Measurements from ENCODE around the gene CROT. TPM values are rescaled to one million over a fixed set of nuclear protein-coding genes. Genes with fewer than 3 reads are reported as not detected.

Gene CROT
- polyA plus RNA-seq, 1 donor from 2014 or later: 2.7 TPM

DNA sequence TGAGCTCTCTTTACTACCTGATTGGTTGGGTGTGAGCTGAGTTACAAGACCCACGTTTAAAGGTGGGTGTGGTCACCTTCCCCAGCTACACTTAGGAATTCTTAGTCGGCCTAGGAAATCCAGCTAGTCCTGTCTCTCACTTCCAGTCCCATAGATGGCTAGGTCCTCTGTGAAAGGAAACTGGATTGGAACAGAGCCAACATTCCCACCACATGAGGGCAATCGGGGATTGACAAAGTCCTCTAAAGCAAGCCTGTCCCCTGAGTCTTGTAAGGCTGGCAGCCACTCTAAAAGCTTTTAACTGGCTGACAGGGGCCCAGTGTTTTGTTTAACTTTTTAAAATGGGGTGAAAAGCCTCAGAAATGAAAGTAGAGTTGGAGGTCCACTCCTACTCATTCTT is 15.1 kb upstream of the CROT start:
- peaks cover 10 to 36% (median 13%) of the 10 kb centered on the region in 3 donors for H3K9me3 Mint-ChIP-seq
- no peak overlapping the region for H3K4me3 Mint-ChIP-seq
- no peak overlapping the region for H3K27ac Mint-ChIP-seq
- H3K36me3 Mint-ChIP-seq: peaks cover 24% of the 10 kb centered on the region
- H3K4me1 Mint-ChIP-seq: peaks cover 0 to 5% (median 0%) of the 10 kb centered on the region in 3 donors
- no peaks in the 10 kb centered on the region for H3K27me3 Mint-ChIP-seq

DNA sequence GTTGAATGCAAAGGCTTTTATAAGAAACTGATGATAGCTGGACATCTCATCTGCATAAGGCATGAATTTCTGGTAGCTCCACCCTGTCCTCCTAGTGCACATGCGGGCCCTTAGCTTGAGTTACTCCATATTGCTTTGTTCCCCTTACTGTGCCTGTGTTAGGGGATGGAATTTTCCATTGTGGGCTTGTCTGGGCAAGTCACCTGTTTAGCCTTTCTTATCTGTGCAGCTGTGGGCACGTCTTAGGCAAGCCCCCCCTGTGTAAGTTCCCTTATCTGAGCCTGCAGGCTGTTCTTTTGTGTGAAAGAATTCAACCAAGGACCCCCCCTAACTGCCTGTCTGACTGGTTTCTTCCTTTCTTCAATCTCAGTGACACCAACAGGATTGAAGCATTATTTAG is 14.5 kb upstream of the CROT start:
- Mint-ChIP-seq H3K4me1 (peaks cover 0 to 5% (median 0%) of the 10 kb centered on the region in 3 donors), H3K9me3 (peaks cover 10 to 32% (median 13%) of the 10 kb centered on the region in 3 donors), H3K36me3 (peaks cover 23% of the 10 kb centered on the region), H3K27ac (no peak overlapping the region), H3K4me3 (no peak overlapping the region), H3K27me3 (no peaks in the 10 kb centered on the region)

DNA sequence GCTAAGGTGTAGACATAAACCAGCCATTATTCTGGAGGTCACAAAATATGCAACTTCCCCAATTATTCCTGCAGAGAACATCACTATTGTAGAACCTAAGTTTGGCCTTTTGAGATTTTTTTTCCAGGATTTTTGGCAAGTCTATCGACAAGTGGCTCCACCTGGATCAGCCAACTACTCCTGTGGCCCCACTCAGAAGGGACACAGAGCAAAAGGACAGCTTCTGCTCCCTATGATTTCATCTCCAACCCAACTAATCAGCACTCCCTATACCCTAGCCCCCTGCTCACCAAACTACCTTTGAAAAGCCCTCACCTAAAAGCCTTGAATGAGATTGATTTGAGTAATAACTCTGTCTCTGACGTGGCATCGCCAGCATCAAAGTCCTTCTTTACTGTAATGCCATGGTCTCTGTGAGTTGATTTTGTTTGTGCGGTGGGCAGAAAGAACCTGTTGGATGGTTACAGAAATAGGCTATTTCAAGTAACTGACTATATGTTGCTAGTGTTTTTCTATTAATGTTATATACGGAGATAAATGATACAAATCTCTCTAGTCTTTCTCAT is 13.7 kb upstream of the CROT start:
- H3K27me3 Mint-ChIP-seq: no peaks in the 10 kb centered on the region
- peaks cover 20% of the 10 kb centered on the region for H3K36me3 Mint-ChIP-seq
- peaks cover 10 to 31% (median 13%) of the 10 kb centered on the region in 3 donors for H3K9me3 Mint-ChIP-seq
- no peak overlapping the region for H3K4me3 Mint-ChIP-seq
- no peak overlapping the region for H3K27ac Mint-ChIP-seq
- H3K4me1 Mint-ChIP-seq: peaks cover 0 to 5% (median 0%) of the 10 kb centered on the region in 3 donors

DNA sequence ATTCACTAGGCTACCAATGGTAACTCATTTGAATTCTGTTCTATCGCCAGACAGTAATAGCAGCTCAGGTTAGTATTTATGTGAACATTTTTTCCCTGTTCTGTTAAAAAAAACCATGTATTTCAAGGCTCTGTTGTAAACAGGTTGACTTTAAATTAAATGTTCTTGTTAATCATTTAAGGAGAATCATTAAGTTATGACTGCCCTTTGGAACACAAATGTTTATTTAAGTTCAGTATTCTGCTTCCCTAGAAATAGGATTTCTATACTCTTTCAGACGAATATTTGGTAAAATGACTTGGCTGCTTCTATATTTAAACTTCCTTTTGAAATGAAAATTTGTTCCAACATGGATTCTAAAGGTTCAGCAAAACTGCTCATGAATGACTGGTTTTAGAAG is 13.1 kb upstream of the CROT start:
- Mint-ChIP-seq H3K27me3 (no peaks in the 10 kb centered on the region), H3K4me3 (no peak overlapping the region), H3K4me1 (peaks cover 0 to 4% (median 0%) of the 10 kb centered on the region in 3 donors), H3K9me3 (peaks cover 8 to 26% (median 9%) of the 10 kb centered on the region in 3 donors), H3K27ac (no peak overlapping the region), H3K36me3 (peaks cover 22% of the 10 kb centered on the region)

DNA sequence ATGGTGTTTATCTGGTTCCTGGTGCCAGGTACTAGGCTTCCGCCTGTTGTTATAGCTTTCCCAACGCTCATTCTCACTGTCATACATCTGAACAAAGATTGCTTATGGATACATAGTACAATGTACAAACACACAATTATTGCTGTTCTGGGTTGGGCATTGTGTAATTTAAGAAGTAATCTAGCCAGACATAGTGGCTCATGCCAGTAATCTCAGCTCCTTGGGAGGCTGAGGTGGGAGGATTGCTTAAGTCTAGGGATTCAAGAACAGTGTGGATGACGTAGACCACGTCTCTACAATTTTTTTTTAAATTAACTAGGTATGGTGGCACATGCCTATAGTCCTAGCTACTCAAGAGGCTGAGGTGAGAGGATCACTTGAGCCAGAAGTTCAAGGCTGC is 9.3 kb upstream of the CROT start:
- H3K4me3 Mint-ChIP-seq: no peak overlapping the region
- H3K27me3 Mint-ChIP-seq: no peaks in the 10 kb centered on the region
- H3K9me3 Mint-ChIP-seq: peaks cover under 1 to 4% (median 2%) of the 10 kb centered on the region in 3 donors
- no peak overlapping the region for H3K27ac Mint-ChIP-seq
- peaks cover 0 to 4% (median 0%) of the 10 kb centered on the region in 3 donors for H3K4me1 Mint-ChIP-seq
- H3K36me3 Mint-ChIP-seq: peaks cover 7% of the 10 kb centered on the region

DNA sequence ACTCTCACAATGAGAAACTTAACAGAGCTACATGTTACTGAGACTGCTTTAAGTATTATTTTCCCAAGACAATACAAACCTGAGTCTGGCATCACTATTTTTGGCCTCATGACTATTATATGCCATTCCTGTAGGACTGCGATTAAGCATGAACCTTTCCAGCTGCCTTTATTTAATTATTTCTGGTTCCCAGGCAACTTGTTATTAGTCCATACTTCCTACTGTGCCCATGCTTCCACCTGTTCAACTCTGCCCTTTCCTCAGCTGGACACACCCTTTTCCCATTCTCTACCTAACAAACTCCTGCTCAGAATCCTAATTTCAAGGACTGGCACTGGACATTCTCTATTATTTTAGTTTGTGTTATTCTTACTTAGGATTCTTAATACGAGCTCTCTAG is 8.1 kb upstream of the CROT start:
- peaks cover 7% of the 10 kb centered on the region for H3K36me3 Mint-ChIP-seq
- H3K27ac Mint-ChIP-seq: no peak overlapping the region

DNA sequence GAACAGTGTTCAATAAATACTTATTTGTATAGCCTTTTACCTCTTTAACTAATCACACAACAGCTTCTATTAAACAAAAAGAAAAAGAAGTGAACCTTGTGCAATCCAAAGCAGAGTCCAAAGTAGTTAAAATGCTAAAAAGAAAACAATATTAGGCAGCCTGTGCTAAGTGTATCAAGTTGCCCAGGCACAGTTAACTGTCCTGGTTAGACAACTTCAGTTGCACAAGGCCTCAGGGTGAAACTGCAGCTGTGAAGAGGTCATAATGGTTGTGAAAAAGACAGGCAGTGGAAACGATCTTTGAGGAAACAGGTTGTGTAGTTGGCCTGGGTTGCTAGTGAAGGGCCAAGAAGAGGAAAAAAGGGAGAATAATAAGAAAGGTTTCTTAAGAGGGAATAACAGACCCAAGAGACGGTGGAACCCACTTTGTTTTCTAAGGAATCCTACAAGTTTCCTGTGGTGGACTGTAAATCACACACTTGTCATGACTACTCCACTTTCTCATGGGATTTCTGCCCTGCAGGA is 6.0 kb upstream of the CROT start:
- H3K36me3 Mint-ChIP-seq: peaks cover 6% of the 10 kb centered on the region
- H3K27me3 Mint-ChIP-seq: no peaks in the 10 kb centered on the region
- peaks cover 4 to 14% (median 14%) of the 10 kb centered on the region in 3 donors for H3K4me1 Mint-ChIP-seq
- peaks cover 0 to 2% (median 0%) of the 10 kb centered on the region in 3 donors for H3K9me3 Mint-ChIP-seq
- H3K4me3 Mint-ChIP-seq: no peak overlapping the region
- no peak overlapping the region for H3K27ac Mint-ChIP-seq

More for the DNA sequence above, 8.1 kb upstream of the CROT start:
- Mint-ChIP-seq H3K27me3 (no peaks in the 10 kb centered on the region), H3K4me3 (no peak overlapping the region), H3K9me3 (peaks cover 0 to 4% (median 2%) of the 10 kb centered on the region in 3 donors), H3K4me1 (peaks cover 0 to 4% (median 1%) of the 10 kb centered on the region in 3 donors)

DNA sequence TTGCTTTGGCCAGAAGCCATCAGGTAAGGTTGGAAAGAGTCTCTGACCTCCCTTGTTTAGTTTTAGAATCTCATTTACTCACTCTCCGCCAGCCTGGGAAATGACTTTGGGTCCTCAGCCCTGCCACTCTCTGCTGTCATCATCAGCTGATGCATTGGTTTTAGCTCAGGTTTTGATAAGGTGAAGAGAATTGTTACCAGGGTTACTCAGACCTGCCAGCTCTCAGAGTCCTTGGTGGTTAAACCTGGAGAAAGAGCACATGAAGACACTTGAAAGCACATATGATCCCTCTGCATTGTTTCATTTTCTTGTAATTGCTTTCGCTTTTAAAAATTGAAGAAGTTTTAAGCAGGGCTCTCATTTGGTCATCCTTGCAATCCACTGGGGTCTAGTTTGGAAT is 4.0 kb upstream of the CROT start:
- Mint-ChIP-seq H3K27me3 (no peaks in the 10 kb centered on the region), H3K36me3 (peaks cover 6% of the 10 kb centered on the region), H3K4me3 (no peak overlapping the region), H3K27ac (no peak overlapping the region), H3K4me1 (peaks cover 13 to 23% (median 14%) of the 10 kb centered on the region in 3 donors), H3K9me3 (no peaks in the 10 kb centered on the region)

DNA sequence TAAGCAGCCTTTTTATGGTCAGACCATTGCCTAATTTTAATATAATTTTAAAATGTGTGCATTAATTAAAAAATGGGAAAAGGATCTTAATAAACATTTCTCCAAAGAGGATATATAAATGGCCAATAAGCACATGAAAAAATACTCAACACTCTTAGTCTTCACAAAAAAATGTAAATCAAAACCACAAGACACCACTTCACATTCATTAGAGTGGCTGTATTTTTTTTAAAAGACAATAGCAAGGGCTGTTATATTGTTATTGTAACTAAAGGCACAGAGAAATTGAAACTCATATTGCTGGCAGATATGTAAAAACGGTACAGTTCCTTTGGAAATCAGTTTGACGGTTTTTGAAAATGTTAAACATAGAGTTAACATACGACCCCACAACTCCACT is 3.2 kb upstream of the CROT start:
- H3K9me3 Mint-ChIP-seq: no peaks in the 10 kb centered on the region
- H3K36me3 Mint-ChIP-seq: peaks cover 4% of the 10 kb centered on the region
- no peaks in the 10 kb centered on the region for H3K27me3 Mint-ChIP-seq
- H3K4me1 Mint-ChIP-seq: peaks cover 13 to 24% (median 14%) of the 10 kb centered on the region in 3 donors
- no peak overlapping the region for H3K4me3 Mint-ChIP-seq
- H3K27ac Mint-ChIP-seq: no peak overlapping the region

DNA sequence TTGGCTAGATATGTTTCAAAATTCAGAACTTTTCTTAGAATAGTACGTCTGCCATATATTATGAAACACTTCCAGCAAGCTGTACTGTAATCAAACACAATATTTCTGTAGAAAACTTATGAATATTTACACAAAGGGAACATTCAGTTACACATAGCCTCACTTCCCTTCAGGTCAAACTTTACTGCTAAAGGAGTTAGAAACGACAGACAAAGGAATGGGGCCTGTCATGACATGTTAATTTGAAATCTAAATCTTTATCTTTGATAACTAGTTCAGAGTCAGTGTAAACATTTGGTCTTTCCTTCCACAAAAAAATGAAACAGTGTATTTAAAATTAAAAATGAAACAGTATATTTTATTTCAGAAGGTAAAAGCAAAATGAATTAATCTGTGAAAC is 1.0 kb upstream of the CROT start:
- peaks cover 6% of the 10 kb centered on the region for H3K36me3 Mint-ChIP-seq
- peaks cover 14 to 26% (median 15%) of the 10 kb centered on the region in 3 donors for H3K4me1 Mint-ChIP-seq
- peak overlapping the region; percentile 89 to 99 (median 94) for H3K4me3 Mint-ChIP-seq
- H3K27ac Mint-ChIP-seq: peak overlapping the region; percentile 73 to 92 (median 82)
- no peaks in the 10 kb centered on the region for H3K9me3 Mint-ChIP-seq
- no peaks in the 10 kb centered on the region for H3K27me3 Mint-ChIP-seq

DNA sequence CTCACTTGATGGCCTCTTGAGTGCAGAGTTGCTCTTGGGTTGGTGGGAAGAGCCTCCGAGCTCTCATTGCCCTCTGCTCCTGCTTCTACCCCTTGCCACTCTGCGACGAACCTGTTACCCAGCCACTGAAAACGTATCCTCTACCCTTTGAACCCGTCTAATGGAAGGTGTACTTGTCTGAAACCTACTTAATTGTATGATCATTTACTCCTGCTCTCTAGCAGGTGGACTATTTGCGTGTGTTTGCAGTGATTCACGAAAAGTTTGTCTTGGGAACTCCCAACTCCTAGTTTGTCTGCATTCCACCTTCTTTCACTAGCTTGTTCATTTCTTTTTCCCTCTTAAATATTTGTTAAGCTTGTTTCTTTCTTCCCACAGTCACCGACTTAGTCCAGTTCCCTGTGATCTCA is 503 bp downstream of the CROT start:
- Mint-ChIP-seq H3K27me3 (no peaks in the 10 kb centered on the region), H3K36me3 (peaks cover 11% of the 10 kb centered on the region), H3K9me3 (no peaks in the 10 kb centered on the region), H3K27ac (peak overlapping the region; percentile 73 to 92 (median 82)), H3K4me3 (peak overlapping the region; percentile 89 to 99 (median 94)), H3K4me1 (peaks cover 14 to 26% (median 15%) of the 10 kb centered on the region in 3 donors)

DNA sequence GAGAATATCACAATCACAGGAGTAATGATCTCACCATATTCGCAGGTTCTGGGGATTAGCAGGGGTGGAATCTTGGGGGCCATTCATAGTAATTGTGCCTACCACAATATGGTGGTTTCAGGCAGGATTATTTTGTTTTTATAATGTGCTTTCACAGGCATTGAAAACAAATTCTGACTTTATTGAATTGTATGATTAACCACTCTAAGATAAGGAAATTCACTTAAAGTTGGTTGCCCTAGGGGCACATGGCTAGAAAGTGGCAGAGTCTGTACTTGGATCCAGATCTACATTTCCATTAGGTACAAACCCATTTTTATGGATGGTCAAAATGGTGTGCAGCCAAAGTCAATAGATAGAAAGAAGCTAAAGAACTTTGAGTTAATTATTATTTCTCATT is 1.7 kb downstream of the CROT start:
- H3K27me3 Mint-ChIP-seq: no peaks in the 10 kb centered on the region
- peak overlapping the region in 2 of 4 donors; percentile 27 to 89 for H3K4me3 Mint-ChIP-seq
- no peak overlapping the region for H3K27ac Mint-ChIP-seq
- peaks cover 14 to 26% (median 15%) of the 10 kb centered on the region in 3 donors for H3K4me1 Mint-ChIP-seq
- H3K36me3 Mint-ChIP-seq: peaks cover 11% of the 10 kb centered on the region
- no peaks in the 10 kb centered on the region for H3K9me3 Mint-ChIP-seq

DNA sequence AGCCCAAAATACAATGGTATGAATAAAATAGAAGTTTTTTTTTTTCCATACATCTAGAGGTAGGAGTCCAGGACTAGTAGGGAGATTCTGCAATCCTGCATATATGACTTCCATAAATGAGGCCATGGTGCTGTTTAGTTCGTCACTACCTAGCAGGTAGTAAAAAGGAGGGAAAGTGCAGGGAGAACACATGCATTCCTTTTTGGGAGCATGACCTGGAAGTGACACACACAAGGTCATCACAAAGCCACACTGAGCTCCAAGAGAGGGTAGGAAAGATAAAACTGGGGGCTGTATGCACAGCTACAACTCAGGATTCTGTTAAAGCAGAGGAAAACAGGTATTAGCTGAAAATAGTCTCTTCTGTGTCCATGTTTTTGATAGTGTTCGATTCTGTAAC is 2.2 kb downstream of the CROT start:
- peaks cover 14 to 23% (median 15%) of the 10 kb centered on the region in 3 donors for H3K4me1 Mint-ChIP-seq
- H3K27ac Mint-ChIP-seq: no peak overlapping the region
- H3K9me3 Mint-ChIP-seq: no peaks in the 10 kb centered on the region
- H3K4me3 Mint-ChIP-seq: no peak overlapping the region
- no peaks in the 10 kb centered on the region for H3K27me3 Mint-ChIP-seq
- peaks cover 12% of the 10 kb centered on the region for H3K36me3 Mint-ChIP-seq

DNA sequence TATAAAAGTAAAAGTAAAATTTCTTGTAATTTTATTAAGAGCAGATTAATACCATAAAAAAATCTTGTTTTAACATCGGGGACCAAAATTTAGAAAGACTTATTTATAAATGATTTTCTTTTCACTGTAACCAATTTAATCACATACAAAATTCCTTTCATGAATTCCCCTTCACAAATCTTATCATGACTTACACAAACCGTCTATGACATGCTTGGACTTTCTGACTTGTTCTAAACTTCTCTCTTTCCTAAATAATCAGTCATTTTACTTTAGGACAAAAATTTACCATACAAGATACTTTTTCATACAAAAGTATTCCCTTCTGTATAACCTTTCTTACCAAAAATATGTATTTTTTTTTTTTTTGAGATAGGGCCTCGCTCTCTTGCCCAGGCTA is 9.3 kb downstream of the CROT start:
- Mint-ChIP-seq H3K36me3 (peaks cover 30% of the 10 kb centered on the region), H3K4me1 (no peaks in the 10 kb centered on the region), H3K4me3 (no peak overlapping the region), H3K27me3 (no peaks in the 10 kb centered on the region), H3K9me3 (peaks cover 0 to 2% (median 0%) of the 10 kb centered on the region in 3 donors), H3K27ac (no peak overlapping the region)

DNA sequence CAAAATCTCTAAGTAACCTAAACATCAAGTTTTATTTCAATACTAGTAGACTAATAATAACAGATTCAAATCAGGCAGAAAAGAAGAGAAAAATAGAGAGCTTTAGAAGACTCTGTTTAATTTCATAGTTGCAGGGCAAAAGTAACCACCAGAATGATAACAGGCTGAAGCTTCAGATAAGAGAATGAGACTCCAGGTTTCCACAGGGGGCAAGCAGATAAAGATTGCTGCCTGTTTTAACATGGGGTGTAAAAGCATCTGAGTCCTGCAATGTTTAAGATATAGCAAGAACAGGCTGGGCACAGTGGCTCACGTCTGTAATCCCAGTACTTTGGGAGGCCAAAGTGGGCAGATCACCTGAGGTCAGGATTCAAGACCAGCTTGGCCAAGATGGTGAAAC is 11.0 kb downstream of the CROT start:
- Mint-ChIP-seq H3K4me1 (peaks cover 0 to 3% (median 0%) of the 10 kb centered on the region in 3 donors), H3K9me3 (peaks cover 0 to 2% (median 0%) of the 10 kb centered on the region in 3 donors), H3K27me3 (no peaks in the 10 kb centered on the region), H3K4me3 (no peak overlapping the region), H3K36me3 (peaks cover 27% of the 10 kb centered on the region), H3K27ac (no peak overlapping the region)

DNA sequence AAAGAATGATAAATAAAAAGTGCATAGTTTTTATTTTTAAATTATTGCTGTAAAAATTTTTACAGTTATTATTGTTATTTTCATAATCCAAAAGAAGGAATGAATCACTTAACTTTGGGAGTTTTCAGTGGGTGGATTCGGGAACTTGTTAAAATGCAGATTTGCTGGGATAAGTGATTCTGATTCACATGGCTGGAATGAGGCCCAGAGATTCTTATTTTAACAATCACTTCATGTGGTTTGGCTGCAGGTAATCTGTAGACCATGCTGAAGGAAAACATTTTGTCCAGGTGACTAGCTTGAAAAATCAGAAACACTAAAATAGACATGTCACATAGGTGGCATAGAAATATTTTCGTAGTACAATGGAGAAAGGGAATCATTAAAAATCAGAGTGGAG is 13.9 kb downstream of the CROT start:
- Mint-ChIP-seq H3K27ac (no peak overlapping the region), H3K36me3 (peaks cover 17% of the 10 kb centered on the region), H3K4me3 (no peak overlapping the region), H3K9me3 (no peaks in the 10 kb centered on the region), H3K27me3 (no peaks in the 10 kb centered on the region), H3K4me1 (peaks cover 0 to 3% (median 0%) of the 10 kb centered on the region in 3 donors)
